PC-9 (cell line): ENCODE measurements around the gene CNPY2. TPM values are rescaled to one million over a fixed set of nuclear protein-coding genes. Genes with fewer than 3 reads are reported as not detected.

Experiments used
- BruUV-seq: library from RNA; stranded (reverse); fragments of 400-500 nt; replicated peaks from 2 replicates; lab custom pipeline; 2021; lab: Mats Ljungman, UMichigan
- CTCF ChIA-PET: fragments of 300-600 bp; sonication (Branson Sonifier 250); formaldehyde crosslinking; loops from one replicate; lab custom pipeline; 2022; ENCODE audit warnings: antibody characterized with exemption; lab: Charles Lee
- POLR2A ChIA-PET: fragments of 300-600 bp; sonication (Branson Sonifier 250); formaldehyde crosslinking; loops from one replicate; lab custom pipeline; 2022; ENCODE audit warnings: antibody characterized with exemption; ENCODE audit not compliant: unreplicated experiment; lab: Charles Lee
- DNase-seq, 2 experiments: peaks; one replicate each; pipeline versions ENCODE4 v3.0.0 to v3.0.0-alpha.2; 2015 to 2022; ENCODE audit warnings: mixed read lengths in 1 of 2
- H2AFZ ChIP-seq: fragments of 200-600 bp; sonication (generic); 2 replicates; pipeline ENCODE4 v1.8.1; 2017; ENCODE audit warnings: antibody characterized with exemption
- H3F3A ChIP-seq: fragments of 200-600 bp; sonication (generic); 2 replicates; pipeline ENCODE4 v1.8.1; 2017; ENCODE audit warnings: antibody characterized with exemption, mild to moderate bottlenecking, low read depth; ENCODE audit not compliant: insufficient read depth
- H3K27ac ChIP-seq: fragments of 200-600 bp; sonication (generic); 2 replicates; pipeline ENCODE4 v1.6.1; 2016; ENCODE audit warnings: mixed run types
- H3K27me3 ChIP-seq: fragments of 200-600 bp; sonication (generic); 2 replicates; pipeline ENCODE4 v1.6.1; 2016; ENCODE audit warnings: low read depth, mixed run types; ENCODE audit not compliant: insufficient read depth
- H3K36me3 ChIP-seq: fragments of 200-600 bp; sonication (generic); 2 replicates; pipeline ENCODE4 v1.6.1; 2016; ENCODE audit warnings: low read depth, mixed run types
- H3K4me1 ChIP-seq: fragments of 200-600 bp; sonication (generic); replicated peaks from 2 replicates; pipeline ENCODE4 v1.6.1; 2016; ENCODE audit warnings: mixed run types; ENCODE audit not compliant: insufficient read depth
- H3K4me2 ChIP-seq: fragments of 200-600 bp; sonication (generic); 2 replicates; pipeline ENCODE4 v1.6.1; 2017; ENCODE audit warnings: mixed run types
- H3K4me3 ChIP-seq: fragments of 200-600 bp; sonication (generic); 2 replicates; pipeline ENCODE4 v1.6.1; 2016; ENCODE audit warnings: mixed run types
- H3K79me2 ChIP-seq: fragments of 200-600 bp; sonication (generic); 2 replicates; pipeline ENCODE4 v1.6.1; 2017; ENCODE audit warnings: low read depth, mixed run types
- H3K9me2 ChIP-seq: fragments of 200-600 bp; sonication (generic); 2 replicates; pipeline ENCODE4 v1.8.1; 2017; ENCODE audit warnings: mild to moderate bottlenecking; ENCODE audit not compliant: insufficient read depth
- H3K9me3 ChIP-seq: fragments of 200-600 bp; sonication (generic); 2 replicates; pipeline ENCODE4 v1.8.1; 2016; ENCODE audit warnings: low read depth; ENCODE audit not compliant: insufficient read depth
- H4K20me1 ChIP-seq: fragments of 200-600 bp; sonication (generic); 2 replicates; pipeline ENCODE4 v1.8.1; 2017; ENCODE audit not compliant: insufficient read depth
- EZH2 ChIP-seq: fragments of 200-600 bp; sonication (generic); IDR thresholded peaks from 2 replicates; pipeline ENCODE4 v1.8.0; 2017; ENCODE audit warnings: antibody characterized with exemption, low read depth
- intact Hi-C: fragments of 100-400 bp; cut with micrococcal nuclease; formaldehyde crosslinking; loops from one replicate; pipeline ENCODE4 v1.10.0; 2022; ENCODE audit not compliant: unreplicated experiment
- total RNA-seq: library from RNA; stranded (reverse); gene quantifications from 2 replicates; pipeline ENCODE4 v1.2.3, GENCODE V29; 2021
- TF ChIP-seq, protein P1 (sequence below): fragments of 200-600 bp; sonication (generic); conservative IDR thresholded peaks from 2 replicates; pipeline ENCODE4 v1.6.1; 2017; ENCODE audit warnings: mixed run types, antibody characterized with exemption, mild to moderate bottlenecking, moderate library complexity

CNPY2 gene
- total RNA-seq, 1 experiment from 2014 or later: 82.1 TPM

DNA sequence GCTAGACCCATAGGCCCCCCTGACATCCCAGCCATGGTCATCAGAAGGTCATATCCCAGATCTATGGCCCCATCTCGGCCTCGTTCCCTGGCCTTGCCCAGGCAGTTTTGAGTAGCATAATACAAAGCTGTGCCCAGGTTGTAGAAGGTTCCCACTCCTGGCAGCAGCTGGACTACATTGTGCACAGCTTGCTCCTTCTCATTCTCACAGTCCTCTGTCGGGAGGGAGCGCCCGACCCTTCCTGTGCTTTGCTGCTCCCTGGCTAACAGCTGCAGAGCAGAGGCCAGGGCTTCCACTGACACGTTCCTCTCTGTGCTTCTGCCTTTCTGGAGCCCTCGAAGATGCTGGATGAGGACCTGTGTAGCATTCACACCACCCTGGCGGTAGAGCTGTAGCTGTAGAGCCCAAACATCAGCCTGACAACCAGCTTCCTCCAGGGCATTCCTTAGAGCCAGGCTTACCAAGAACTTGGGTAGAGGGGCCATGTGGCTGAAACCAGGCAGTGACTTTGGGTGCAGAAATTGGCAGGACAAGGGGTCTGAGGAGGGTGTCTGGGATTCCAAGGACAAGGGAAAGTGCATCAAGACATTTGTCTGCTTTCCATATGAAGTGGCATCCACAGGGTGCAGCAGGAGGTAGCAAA lies 45.8 kb upstream of the CNPY2 start:
- H3K4me2 ChIP-seq: peak overlapping the region; percentile 83; the same call in 1 of the 2 replicates
- ChIA-PET CTCF (interaction anchor here (0.6 kb wide), 2 partner anchors 8 to 77 kb away, joined by 3 to 7 read pairs; no protein-coding TSS in a partner anchor), POLR2A (no interaction called here)
- peaks cover 16% of the 10 kb centered on the region for H3K79me2 ChIP-seq
- peaks cover 17% of the 10 kb centered on the region for H3K4me1 ChIP-seq
- H2AFZ ChIP-seq: no peak overlapping the region; the same call in 1 of the 2 replicates
- no peaks in the 10 kb centered on the region for H3K9me3 ChIP-seq
- no peak overlapping the region for H3K27ac ChIP-seq
- TF ChIP-seq, protein P1, sequence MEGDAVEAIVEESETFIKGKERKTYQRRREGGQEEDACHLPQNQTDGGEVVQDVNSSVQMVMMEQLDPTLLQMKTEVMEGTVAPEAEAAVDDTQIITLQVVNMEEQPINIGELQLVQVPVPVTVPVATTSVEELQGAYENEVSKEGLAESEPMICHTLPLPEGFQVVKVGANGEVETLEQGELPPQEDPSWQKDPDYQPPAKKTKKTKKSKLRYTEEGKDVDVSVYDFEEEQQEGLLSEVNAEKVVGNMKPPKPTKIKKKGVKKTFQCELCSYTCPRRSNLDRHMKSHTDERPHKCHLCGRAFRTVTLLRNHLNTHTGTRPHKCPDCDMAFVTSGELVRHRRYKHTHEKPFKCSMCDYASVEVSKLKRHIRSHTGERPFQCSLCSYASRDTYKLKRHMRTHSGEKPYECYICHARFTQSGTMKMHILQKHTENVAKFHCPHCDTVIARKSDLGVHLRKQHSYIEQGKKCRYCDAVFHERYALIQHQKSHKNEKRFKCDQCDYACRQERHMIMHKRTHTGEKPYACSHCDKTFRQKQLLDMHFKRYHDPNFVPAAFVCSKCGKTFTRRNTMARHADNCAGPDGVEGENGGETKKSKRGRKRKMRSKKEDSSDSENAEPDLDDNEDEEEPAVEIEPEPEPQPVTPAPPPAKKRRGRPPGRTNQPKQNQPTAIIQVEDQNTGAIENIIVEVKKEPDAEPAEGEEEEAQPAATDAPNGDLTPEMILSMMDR: no peak
- TF ChIP-seq EZH2: no peak
- no peaks in the 10 kb centered on the region for H4K20me1 ChIP-seq
- no peak overlapping the region; the same call in 1 of the 2 replicates for H3K4me3 ChIP-seq
- intact Hi-C loops: no loop called here
- BruUV-seq: no TSS peak
- H3F3A ChIP-seq: peaks cover 4% of the 10 kb centered on the region; the same call in 1 of the 2 replicates
- no peaks in the 10 kb centered on the region for H3K27me3 ChIP-seq
- DNase-seq: no peak
- H3K36me3 ChIP-seq: no peaks in the 10 kb centered on the region
- H3K9me2 ChIP-seq: no peaks in the 10 kb centered on the region

DNA sequence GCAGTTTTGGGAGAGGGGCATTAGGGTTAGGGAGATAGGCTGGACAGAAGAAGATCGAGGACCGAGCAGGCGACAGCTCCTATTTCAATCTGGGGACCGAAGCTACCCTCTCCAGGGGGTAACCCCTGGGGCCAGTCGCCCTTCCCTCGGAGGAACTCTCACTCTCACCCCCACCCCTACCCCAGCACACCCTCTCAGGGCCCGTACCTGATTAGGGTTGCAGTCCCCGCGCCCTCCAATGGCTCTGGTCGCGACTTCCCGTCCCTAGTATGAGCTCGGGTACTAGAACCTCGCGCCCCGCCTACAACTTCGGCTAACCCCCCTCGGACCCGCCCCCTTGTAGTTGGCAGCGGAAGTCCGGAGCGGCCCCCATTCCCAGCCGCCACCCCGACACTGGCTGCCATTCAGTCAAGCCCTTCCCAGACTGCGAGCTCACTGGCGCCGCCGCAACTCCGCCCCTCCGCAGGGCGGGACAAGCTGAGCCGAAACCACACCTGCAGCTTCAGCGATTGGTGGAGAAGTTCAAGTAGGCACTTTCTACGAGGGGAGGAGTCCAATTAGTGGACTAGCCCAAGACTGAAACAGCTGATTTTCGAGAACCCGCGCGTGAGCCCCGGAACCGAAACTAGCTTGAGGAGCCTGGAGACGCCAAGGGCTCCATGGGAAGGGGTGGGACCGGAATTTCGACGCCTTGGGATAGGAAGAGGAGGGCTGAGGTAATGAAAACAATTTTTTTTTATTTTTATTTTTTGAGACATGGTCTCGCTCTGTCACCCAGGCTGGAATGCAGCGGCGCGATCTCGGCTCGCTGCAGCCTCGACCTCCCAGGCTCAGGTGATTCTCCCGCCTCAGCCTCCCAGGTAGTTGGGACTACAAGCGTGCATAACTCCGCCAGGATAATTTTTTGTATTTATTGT lies 44.3 kb upstream of the CNPY2 start, which contains the start of gene STAT2:
Gene STAT2 (minus strand): TSS at position 257 of the 917 bp plus-strand sequence. CDS start 3,536 bp downstream, outside the sequence.
- peaks cover 16% of the 10 kb centered on the region for H3K79me2 ChIP-seq
- peaks cover 4% of the 10 kb centered on the region; the same call in 1 of the 2 replicates for H3F3A ChIP-seq
- peak within 1 kb of the TSS; percentile 90 for H3K4me2 ChIP-seq
- H2AFZ ChIP-seq: peak within 1 kb of the TSS; percentile 89
- POLR2A ChIA-PET: interaction anchor here (0.5 to 1.2 kb wide), 22 partner anchors 9 to 365 kb away, joined by 3 to 24 read pairs (median 4); partner anchors contain the start of genes CNPY2, COQ10A, IL23A and PAN2
- no TSS peak for BruUV-seq
- H3K9me2 ChIP-seq: no peaks in the 10 kb centered on the region
- CTCF ChIA-PET: interaction anchor here (0.6 to 1.0 kb wide), 10 partner anchors 44 to 752 kb away, joined by 3 to 6 read pairs (median 3); partner anchors contain the start of genes ANKRD52, CNPY2 and RNF41
- TF ChIP-seq, protein P1: no peak
- TF ChIP-seq EZH2: no peak
- H3K4me1 ChIP-seq: peaks cover 17% of the 10 kb centered on the region
- peak within 1 kb of the TSS; percentile 79 for H3K4me3 ChIP-seq
- peak; percentile 99 for DNase-seq
- H4K20me1 ChIP-seq: no peaks in the 10 kb centered on the region
- H3K27ac ChIP-seq: peak within 1 kb of the TSS; percentile 85
- H3K9me3 ChIP-seq: no peaks in the 10 kb centered on the region
- intact Hi-C loops: loop anchor here (1.0 kb wide), 2 partner anchors 26 to 104 kb away; no protein-coding TSS in a partner anchor
- no peaks in the 10 kb centered on the region for H3K27me3 ChIP-seq
- no peaks in the 10 kb centered on the region for H3K36me3 ChIP-seq
